ENCODE data around the gene CDK12. TPM values are rescaled to one million over a fixed set of nuclear protein-coding genes. Genes with fewer than 3 reads are reported as not detected.
"Not testable (repeated sequence)": the region's sequence is repeated elsewhere in the genome, so short reads cannot be mapped to it uniquely, and the experiment has no call there.

The CDK12 gene
- 100 to 1,000 TPM in 1 of 9 donors, 10 to 100 TPM in 8; 23.4 to 206 (median 44.5) TPM for total RNA-seq
- 10 to 100 TPM in 2 of 3 donors, 1 to 10 TPM in 1; 7.2 to 37.7 (median 17.6) TPM for polyA plus RNA-seq
- long read RNA-seq, donor 1, transcript CDK12-208 (1 exons, 1,963 nt): major isoform, 7 of 13 reads
- long read RNA-seq, donor 1, partial matches to known transcripts: 6 of 13 reads
- long read RNA-seq, donor 1, other reads (novel, unspliced or antisense): 0 of 13 reads
- long read RNA-seq, donor 2, transcript CDK12-208 (1 exons, 1,963 nt): major isoform, 5 of 36 reads
- long read RNA-seq, donor 2, partial matches to known transcripts: 30 of 36 reads
- long read RNA-seq, donor 2, other reads (novel, unspliced or antisense): 0 of 36 reads
- long read RNA-seq, donor 3, partial matches to known transcripts: 20 of 25 reads
- long read RNA-seq, donor 3, other reads (novel, unspliced or antisense): 0 of 25 reads
- long read RNA-seq, donor 4, partial matches to known transcripts: 1 of 6 reads
- long read RNA-seq, donor 4, other reads (novel, unspliced or antisense): 4 of 6 reads
- long read RNA-seq, donor 5, partial matches to known transcripts: 2 of 7 reads
- long read RNA-seq, donor 5, other reads (novel, unspliced or antisense): 5 of 7 reads
- long read RNA-seq, donor 6, partial matches to known transcripts: 0 of 7 reads
- long read RNA-seq, donor 6, other reads (novel, unspliced or antisense): 7 of 7 reads
- long read RNA-seq, donor 7, partial matches to known transcripts: 0 of 2 reads
- long read RNA-seq, donor 7, other reads (novel, unspliced or antisense): 0 of 2 reads
- long read RNA-seq, donor 8, full-length matches to known transcripts: 8 of 13 reads
- long read RNA-seq, donor 8, partial matches to known transcripts: 5 of 13 reads
- long read RNA-seq, donor 8, other reads (novel, unspliced or antisense): 0 of 13 reads
- long read RNA-seq, donor 9, transcript CDK12-208 (1 exons, 1,963 nt): major isoform, 6 of 6 reads
- long read RNA-seq, donor 9, partial matches to known transcripts: 0 of 6 reads
- long read RNA-seq, donor 9, other reads (novel, unspliced or antisense): 0 of 6 reads
- long read RNA-seq, donor 10, partial matches to known transcripts: 0 of 3 reads
- long read RNA-seq, donor 10, other reads (novel, unspliced or antisense): 0 of 3 reads

DNA sequence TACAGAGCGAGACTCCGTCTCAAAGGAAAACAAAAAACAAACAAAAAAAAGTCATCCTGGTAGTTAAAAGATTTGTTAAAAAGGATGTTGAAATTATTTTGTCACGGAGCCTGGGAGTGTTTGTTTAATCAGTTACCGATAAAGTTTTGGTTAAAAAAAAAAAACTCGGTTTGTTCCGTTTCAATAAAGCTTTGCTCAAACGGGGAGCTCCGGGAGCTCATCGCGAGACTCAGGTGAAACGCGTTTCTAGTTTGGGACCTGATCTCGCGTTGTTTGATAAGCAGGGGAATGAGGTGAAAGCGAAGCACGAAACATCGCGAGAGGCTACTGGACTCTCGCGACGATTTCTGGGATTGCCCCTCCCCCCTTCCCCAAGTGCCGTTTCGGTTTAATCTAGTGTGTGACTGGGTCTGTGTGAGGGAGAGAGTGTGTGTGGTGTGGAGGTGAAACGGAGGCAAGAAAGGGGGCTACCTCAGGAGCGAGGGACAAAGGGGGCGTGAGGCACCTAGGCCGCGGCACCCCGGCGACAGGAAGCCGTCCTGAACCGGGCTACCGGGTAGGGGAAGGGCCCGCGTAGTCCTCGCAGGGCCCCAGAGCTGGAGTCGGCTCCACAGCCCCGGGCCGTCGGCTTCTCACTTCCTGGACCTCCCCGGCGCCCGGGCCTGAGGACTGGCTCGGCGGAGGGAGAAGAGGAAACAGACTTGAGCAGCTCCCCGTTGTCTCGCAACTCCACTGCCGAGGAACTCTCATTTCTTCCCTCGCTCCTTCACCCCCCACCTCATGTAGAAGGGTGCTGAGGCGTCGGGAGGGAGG, at the start of gene CDK12:
Gene CDK12 (plus strand): TSS at position 374 of the 813 bp plus-strand sequence. CDS start 586 bp downstream, outside the sequence.
- intact Hi-C loops (cut with DNase I): no loop called here
- Histone ChIP-seq H3K4me1 (replicated peaks in 1 of 2) (peaks cover 3 to 22% of the 10 kb centered on the region in 2 donors), H3K27ac (peak within 1 kb of the TSS; percentile 83 to 99 (median 95)), H3K9me3 (replicated peaks in 1 of 3) (no peaks in the 10 kb centered on the region), H3K36me3 (replicated peaks in 1 of 2) (no peaks in the 10 kb centered on the region), H3K4me3 (peak within 1 kb of the TSS; percentile 44 to 98 (median 79)), H3K27me3 (no peaks in the 10 kb centered on the region)
- peak; percentile 97 to 99 (median 98) for DNase-seq
- 1 to 2% (median 1%) methylated on average over 26 to 51 of the region's 51 CpGs for WGBS, 4 donors
- TF ChIP-seq POLR2A (IDR thresholded peaks at IDR 0.05): peak; percentile 94 to 98
- TF ChIP-seq, protein P1, sequence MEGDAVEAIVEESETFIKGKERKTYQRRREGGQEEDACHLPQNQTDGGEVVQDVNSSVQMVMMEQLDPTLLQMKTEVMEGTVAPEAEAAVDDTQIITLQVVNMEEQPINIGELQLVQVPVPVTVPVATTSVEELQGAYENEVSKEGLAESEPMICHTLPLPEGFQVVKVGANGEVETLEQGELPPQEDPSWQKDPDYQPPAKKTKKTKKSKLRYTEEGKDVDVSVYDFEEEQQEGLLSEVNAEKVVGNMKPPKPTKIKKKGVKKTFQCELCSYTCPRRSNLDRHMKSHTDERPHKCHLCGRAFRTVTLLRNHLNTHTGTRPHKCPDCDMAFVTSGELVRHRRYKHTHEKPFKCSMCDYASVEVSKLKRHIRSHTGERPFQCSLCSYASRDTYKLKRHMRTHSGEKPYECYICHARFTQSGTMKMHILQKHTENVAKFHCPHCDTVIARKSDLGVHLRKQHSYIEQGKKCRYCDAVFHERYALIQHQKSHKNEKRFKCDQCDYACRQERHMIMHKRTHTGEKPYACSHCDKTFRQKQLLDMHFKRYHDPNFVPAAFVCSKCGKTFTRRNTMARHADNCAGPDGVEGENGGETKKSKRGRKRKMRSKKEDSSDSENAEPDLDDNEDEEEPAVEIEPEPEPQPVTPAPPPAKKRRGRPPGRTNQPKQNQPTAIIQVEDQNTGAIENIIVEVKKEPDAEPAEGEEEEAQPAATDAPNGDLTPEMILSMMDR (IDR thresholded peaks at IDR 0.05): no peak

DNA sequence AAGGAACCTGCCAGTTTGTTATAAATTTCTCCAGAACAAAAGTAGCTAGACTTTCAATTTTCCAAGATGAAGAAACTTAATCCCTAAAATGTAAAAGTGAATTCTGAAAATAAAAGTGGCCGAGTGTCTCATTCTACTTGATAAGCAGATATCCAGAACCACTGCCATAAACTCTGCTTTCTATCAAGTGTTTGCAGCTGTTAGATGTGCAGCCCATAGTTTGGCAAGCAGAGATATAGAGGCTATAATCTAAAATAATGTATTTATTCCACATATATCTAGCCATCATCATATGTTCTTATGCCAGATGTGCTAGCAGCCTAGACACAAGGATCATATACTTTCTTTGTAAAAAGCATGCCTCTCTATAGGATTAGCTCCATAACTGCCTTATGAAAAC, 45.1 kb upstream of the CDK12 start:
- intact Hi-C loops (cut with DNase I): loop anchor here in 1 of 2 donors (10.0 kb wide), 1 partner anchor 99 kb away; no protein-coding TSS in a partner anchor
- H3K4me1 ChIP-seq (replicated peaks in 1 of 2): no peaks in the 10 kb centered on the region
- no peaks in the 10 kb centered on the region for H3K9me3 ChIP-seq (replicated peaks in 1 of 3)
- TF ChIP-seq, protein P1 (IDR thresholded peaks at IDR 0.05): no peak
- TF ChIP-seq POLR2A (IDR thresholded peaks at IDR 0.05): no peak
- H3K36me3 ChIP-seq (replicated peaks in 1 of 2): peaks cover 0 to 97% of the 10 kb centered on the region in 2 donors
- H3K27me3 ChIP-seq: no peaks in the 10 kb centered on the region
- no peak overlapping the region for H3K4me3 ChIP-seq
- H3K27ac ChIP-seq: no peak overlapping the region
- 84 to 96% (median 90%) methylated on average over 1 of the region's 1 CpG for WGBS, 4 donors
- DNase-seq: no peak

DNA sequence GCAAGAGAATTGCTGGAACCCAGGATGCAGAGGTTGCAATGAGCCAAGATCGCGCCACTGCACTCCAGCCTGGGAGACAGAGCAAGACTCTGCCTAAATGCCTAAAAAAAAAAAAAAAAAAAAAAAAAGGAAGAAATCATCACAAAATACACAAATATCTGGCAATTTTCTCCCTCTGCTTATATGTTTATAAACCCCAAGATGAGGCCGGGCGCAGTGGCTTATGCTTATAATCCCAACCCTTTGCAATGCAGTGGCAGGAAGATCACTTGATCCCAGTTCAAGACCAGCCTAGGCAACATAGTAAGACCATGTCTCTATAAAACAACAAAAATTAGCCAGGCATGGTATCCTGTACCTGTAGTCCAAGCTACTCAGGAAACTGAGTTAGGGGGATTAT, 31.7 kb upstream of the CDK12 start:
- Histone ChIP-seq H3K36me3 (replicated peaks in 1 of 2) (peaks cover 0 to 98% of the 10 kb centered on the region in 2 donors), H3K27ac (no peak overlapping the region), H3K4me3 (no peak overlapping the region), H3K4me1 (replicated peaks in 1 of 2) (no peaks in the 10 kb centered on the region), H3K27me3 (no peaks in the 10 kb centered on the region), H3K9me3 (replicated peaks in 1 of 3) (no peaks in the 10 kb centered on the region)
- no peak for TF ChIP-seq POLR2A (IDR thresholded peaks at IDR 0.05)
- TF ChIP-seq, protein P1 (IDR thresholded peaks at IDR 0.05): no peak
- 97 to 100% (median 98%) methylated on average over 4 of the region's 4 CpGs for WGBS, 4 donors
- intact Hi-C loops (cut with DNase I): no loop called here
- DNase-seq: no peak

DNA sequence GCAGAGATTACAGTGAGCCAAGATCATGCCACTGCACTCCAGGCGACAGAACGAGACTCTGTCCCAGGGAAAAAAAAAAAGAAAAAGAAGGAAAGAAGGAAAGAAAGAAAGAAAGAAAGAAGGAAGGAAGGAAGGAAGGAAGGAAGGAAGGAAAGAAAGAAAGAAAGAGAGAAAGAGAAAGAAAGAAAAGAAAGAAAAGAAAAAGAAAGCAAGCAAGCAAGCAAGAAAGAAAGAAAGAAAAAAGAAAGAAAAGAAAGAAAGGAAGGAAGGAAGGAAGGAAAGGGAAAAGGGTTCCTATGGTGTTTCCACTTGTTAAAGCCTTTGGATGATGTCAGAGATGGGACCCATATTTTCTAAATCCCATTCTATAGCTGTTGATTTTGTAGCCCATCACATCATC, 21.4 kb upstream of the CDK12 start:
- H3K4me1 ChIP-seq (replicated peaks in 1 of 2); H3K27ac ChIP-seq; H3K4me3 ChIP-seq; H3K9me3 ChIP-seq (replicated peaks in 1 of 3); DNase-seq; H3K27me3 ChIP-seq; intact Hi-C loops (cut with DNase I): not testable (repeated sequence)
- peaks cover 0 to 91% of the 10 kb centered on the region in 2 donors for H3K36me3 ChIP-seq (replicated peaks in 1 of 2)
- 96 to 100% (median 98%) methylated on average over 2 of the region's 2 CpGs for WGBS, 4 donors

All from adrenal gland (tissue), 19 donors.